Measurements from ENCODE around the gene RNASE12. TPM values are rescaled to one million over a fixed set of nuclear protein-coding genes. Genes with fewer than 3 reads are reported as not detected.
"Not testable (repeated sequence)": the region's sequence is repeated elsewhere in the genome, so short reads cannot be mapped to it uniquely, and the experiment has no call there.

Gene RNASE12
- total and polyA plus RNA-seq, 7 donors = not detected

DNA sequence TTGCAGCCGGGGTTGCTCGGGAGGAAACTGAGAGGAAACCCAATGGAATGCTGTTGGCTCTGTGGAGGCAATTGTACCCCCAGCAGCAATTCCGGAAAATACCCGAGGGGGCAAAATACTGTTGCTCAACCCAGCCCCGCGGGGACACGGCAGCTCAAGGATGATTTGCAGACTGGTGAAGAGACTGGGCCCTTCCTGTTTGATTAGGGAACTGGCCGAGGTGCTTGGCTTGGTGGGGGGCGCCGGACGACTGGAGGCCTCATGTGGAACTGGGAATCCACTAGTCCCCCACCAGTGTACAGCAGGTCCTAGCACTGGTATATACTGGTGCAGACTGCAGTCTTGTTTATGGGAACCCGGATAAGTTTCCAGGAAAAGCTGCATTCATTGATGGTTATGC lies 10.3 kb upstream of the RNASE12 start:
- H3K4me1 ChIP-seq = no peaks in the 10 kb centered on the region
- ATAC-seq = no peak
- no peaks in the 10 kb centered on the region for H3K9me3 ChIP-seq
- TF ChIP-seq, protein P1, sequence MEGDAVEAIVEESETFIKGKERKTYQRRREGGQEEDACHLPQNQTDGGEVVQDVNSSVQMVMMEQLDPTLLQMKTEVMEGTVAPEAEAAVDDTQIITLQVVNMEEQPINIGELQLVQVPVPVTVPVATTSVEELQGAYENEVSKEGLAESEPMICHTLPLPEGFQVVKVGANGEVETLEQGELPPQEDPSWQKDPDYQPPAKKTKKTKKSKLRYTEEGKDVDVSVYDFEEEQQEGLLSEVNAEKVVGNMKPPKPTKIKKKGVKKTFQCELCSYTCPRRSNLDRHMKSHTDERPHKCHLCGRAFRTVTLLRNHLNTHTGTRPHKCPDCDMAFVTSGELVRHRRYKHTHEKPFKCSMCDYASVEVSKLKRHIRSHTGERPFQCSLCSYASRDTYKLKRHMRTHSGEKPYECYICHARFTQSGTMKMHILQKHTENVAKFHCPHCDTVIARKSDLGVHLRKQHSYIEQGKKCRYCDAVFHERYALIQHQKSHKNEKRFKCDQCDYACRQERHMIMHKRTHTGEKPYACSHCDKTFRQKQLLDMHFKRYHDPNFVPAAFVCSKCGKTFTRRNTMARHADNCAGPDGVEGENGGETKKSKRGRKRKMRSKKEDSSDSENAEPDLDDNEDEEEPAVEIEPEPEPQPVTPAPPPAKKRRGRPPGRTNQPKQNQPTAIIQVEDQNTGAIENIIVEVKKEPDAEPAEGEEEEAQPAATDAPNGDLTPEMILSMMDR (IDR thresholded peaks at IDR 0.05) = no peak
- no peaks in the 10 kb centered on the region for H3K27me3 ChIP-seq (ENCODE audit: insufficient read depth in 3 of 3, low read length in 2 of 3)
- H3K36me3 ChIP-seq (ENCODE audit: insufficient read depth in 1 of 2, low read depth in 1 of 2) = no peaks in the 10 kb centered on the region
- intact Hi-C loops (cut with DNase I) = loop anchor here in 1 of 2 donors (10.0 kb wide), 1 partner anchor 353 kb away; the partner anchor contains the start of gene RNASE2
- 72 to 78% (median 76%) methylated on average over 12 of the region's 12 CpGs for WGBS, 3 donors
- DNase-seq = no peak
- H3K27ac ChIP-seq = no peak overlapping the region
- no peak overlapping the region for H3K4me3 ChIP-seq

DNA sequence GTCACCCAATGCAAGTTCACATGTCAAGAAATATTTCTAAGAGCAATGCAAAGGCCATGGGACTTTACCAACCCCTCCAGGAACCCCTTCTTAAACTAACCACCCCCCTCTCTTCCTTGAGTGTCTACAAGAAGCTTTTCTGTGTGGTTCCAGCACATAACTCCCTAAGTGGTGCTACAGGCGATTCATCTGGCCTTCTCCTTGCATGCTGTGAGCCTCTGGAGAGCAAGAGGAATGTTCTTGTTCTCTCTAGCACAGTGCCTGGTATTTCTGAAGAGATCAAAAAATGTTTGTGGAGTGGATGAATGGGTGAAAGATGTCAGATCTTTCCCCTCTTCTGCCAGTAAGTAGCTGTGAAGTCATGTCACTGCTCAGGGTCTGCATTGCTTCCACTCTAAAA lies 5.9 kb upstream of the RNASE12 start:
- TF ChIP-seq, protein P1 (IDR thresholded peaks at IDR 0.05) = no peak
- WGBS, 3 donors = 55 to 69% (median 68%) methylated on average over 1 of the region's 1 CpG
- DNase-seq (no peak), ATAC-seq (no peak)
- H3K4me1 ChIP-seq = no peaks in the 10 kb centered on the region
- H3K9me3 ChIP-seq = no peaks in the 10 kb centered on the region
- no peak overlapping the region for H3K27ac ChIP-seq
- intact Hi-C loops (cut with DNase I) = no loop called here
- no peak overlapping the region for H3K4me3 ChIP-seq
- H3K36me3 ChIP-seq (ENCODE audit: insufficient read depth in 1 of 2, low read depth in 1 of 2) = no peaks in the 10 kb centered on the region
- peaks cover 0 to 10% (median 0%) of the 10 kb centered on the region in 3 donors for H3K27me3 ChIP-seq (ENCODE audit: insufficient read depth in 3 of 3, low read length in 2 of 3)

DNA sequence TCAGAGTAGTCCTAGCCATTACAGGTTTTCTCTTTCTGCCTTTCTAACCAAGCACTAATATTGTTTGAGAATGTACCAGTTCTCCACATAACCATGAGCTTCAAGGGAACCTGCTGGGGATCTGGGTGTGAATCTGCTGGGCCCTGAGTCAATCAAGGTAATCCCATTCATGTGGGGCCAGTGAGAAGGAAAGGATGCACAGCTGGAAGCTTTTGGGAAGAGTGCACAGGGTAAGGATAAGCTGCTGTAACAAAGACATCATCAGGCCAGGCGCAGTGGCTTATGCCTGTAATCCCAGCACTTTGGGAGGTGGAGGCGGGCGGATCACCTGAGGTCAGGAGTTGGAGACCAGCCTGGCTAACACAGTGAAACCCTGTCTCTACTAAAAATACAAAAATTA lies 4.5 kb upstream of the RNASE12 start:
- H3K4me3 ChIP-seq = not testable (repeated sequence)
- H3K27me3 ChIP-seq (ENCODE audit: insufficient read depth in 3 of 3, low read length in 2 of 3) = peaks cover 0 to 15% (median 3%) of the 10 kb centered on the region in 3 donors

DNA sequence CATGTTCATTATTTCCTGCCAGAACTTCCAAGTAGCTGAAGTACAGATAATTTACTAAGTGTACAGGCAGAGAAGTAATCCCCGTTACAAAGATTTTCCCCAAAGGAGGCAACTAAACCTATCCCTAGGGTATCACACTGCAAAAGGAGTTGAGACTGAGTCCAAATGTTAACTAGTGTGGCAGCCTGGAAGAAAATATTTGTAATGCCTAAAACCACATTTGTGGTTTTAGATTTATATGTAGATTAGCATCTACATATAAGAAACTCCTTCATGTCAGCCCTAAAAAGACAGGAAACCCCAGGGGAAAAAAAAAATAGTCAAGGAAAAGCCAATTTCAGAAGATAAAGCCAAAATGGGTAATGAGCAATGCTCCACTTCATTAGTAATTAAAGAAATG lies 1.4 kb upstream of the RNASE12 start:
- DNase-seq (no peak), ATAC-seq (no peak)
- TF ChIP-seq, protein P1 (IDR thresholded peaks at IDR 0.05) = no peak
- Histone ChIP-seq H3K36me3 (ENCODE audit: insufficient read depth in 1 of 2, low read depth in 1 of 2) (no peaks in the 10 kb centered on the region), H3K4me3 (no peak overlapping the region), H3K27me3 (ENCODE audit: insufficient read depth in 3 of 3, low read length in 2 of 3) (peaks cover 0 to 15% (median 3%) of the 10 kb centered on the region in 3 donors), H3K9me3 (no peaks in the 10 kb centered on the region), H3K4me1 (no peaks in the 10 kb centered on the region), H3K27ac (no peak overlapping the region)
- intact Hi-C loops (cut with DNase I) = no loop called here
- 15 to 18% (median 15%) methylated on average over 1 of the region's 1 CpG for WGBS, 3 donors

More for the DNA sequence above, 4.5 kb upstream of the RNASE12 start:
- H3K9me3 ChIP-seq; H3K4me1 ChIP-seq; H3K27ac ChIP-seq; H3K36me3 ChIP-seq (ENCODE audit: insufficient read depth in 1 of 2, low read depth in 1 of 2); DNase-seq; ATAC-seq; intact Hi-C loops (cut with DNase I): not testable (repeated sequence)
- WGBS, 3 donors = 90 to 96% (median 96%) methylated on average over 3 of the region's 3 CpGs

DNA sequence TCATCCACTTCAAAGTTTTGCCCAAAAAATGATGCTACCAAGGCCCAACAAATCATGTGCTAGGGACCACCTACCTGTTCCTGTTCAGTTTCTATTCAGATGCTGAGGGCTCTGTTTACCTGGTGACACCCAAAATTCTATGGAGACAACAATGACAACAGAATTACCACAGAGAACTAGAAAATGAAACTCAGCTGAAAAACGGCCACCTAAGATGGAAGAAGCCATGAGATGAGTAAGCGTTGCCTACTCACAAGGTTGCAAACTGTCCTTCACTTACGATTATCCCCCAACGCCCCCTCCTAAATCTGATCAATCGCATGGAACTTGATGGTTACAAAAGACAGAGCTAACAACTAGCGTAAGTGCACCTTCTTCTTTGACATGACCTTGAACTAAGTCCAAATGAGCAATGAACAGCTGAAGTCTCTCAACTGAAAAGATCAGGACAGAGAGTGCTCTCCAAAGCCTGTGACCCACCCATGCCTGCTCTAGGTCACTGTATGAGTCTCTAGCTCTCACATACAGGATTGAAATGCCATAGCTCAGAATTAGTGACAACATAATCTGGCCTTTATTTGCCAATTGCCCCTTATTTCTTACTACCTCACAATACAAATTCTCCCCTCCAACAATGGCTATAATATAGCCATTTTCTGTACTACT lies 3.6 kb downstream of the RNASE12 start, which contains the start of gene RNASE11:
TSS of gene RNASE11 (minus strand) at position 513 of the 666 bp plus-strand sequence.
- Histone ChIP-seq H3K9me3 (no peaks in the 10 kb centered on the region), H3K27ac (no peak within 1 kb of the TSS), H3K4me3 (no peak within 1 kb of the TSS), H3K4me1 (no peaks in the 10 kb centered on the region), H3K27me3 (ENCODE audit: insufficient read depth in 3 of 3, low read length in 2 of 3) (peaks cover 0 to 6% (median 5%) of the 10 kb centered on the region in 3 donors), H3K36me3 (ENCODE audit: insufficient read depth in 1 of 2, low read depth in 1 of 2) (no peaks in the 10 kb centered on the region)
- TF ChIP-seq, protein P1 (IDR thresholded peaks at IDR 0.05) = no peak
- 73 to 84% (median 75%) methylated on average over 6 of the region's 6 CpGs for WGBS, 3 donors
- ATAC-seq (no peak), DNase-seq (no peak)
- intact Hi-C loops (cut with DNase I) = no loop called here

Measured in psoas muscle (tissue), 8 donors.